ENCODE data around the gene RASAL1.
"Not testable (repeated sequence)": the region's sequence is repeated elsewhere in the genome, so short reads cannot be mapped to it uniquely, and the experiment has no call there.

The RASAL1 gene

GRCh38 chr12:113137861-113138783 is 2.6 kb upstream of the RASAL1 start:
- DNase-seq: no peak

- DNase-seq: no peak
Observed at GRCh38 chr12:113136990-113137511, 1.5 kb upstream of the RASAL1 start.

DNA sequence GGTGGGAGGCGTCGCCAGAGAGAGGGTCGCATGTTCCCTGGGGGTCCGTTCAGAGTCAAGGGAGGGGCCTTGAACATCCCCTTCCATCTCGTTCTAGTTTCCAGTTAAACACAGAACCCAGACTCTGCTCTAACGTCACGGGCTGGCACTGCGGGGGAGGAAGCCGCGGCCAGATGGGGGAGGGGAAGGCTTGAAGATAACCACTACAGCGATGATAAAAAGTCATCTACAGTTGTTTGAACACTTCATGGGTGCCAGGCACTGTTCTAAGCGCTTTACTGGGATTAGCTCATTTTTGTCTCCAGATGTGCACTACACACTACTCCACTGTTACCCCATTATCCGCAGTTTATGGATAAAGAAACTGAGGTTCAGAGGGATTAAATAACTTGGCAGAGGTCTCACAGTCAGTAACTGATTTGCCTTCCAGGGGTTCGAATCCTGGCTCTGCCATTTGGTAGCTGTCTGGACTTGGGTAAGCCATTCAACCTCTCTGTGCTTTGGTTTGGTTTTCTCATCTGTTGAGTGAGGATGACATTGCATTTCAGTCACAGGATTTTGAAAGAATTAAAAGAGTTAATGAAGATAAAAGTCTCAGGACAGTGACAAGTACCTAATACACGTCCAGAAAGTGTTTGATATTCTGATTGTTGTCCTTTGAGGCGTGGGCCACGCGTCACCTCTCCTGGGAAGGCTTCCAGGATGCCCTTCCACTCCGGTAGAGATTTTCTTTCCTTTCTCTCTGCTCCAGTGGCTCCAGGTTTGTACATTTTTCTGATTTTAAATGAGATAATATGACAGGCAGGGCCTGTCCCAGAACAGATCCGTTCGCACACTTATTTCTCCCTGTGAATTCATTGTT is 798 bp upstream of the RASAL1 start:
- DNase-seq: no peak

DNA sequence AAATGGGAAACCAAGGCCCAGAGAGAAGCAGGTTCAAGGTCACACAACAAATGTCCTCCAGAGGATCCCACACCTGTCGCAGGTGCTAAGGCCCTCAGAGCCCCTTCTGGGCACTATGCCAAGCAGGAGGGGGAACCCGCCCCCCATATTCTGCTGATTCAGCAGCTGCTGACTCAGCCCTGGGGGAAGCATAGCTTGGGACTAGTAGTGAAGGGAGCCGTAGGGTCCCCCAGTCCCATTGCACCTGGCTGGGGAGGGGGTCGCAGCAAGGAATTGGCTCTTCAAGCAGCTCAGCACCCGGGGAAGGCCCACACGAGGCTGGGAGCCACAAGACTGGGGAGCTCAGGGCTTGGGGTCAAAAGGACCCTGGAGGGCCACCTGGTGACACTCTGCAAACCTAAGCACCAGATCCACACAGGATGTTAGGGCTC is 1.0 kb downstream of the RASAL1 start:
- DNase-seq: no peak

- DNase-seq: no peak
Observed at GRCh38 chr12:113134071-113134470, 1.5 kb downstream of the RASAL1 start.

DNA sequence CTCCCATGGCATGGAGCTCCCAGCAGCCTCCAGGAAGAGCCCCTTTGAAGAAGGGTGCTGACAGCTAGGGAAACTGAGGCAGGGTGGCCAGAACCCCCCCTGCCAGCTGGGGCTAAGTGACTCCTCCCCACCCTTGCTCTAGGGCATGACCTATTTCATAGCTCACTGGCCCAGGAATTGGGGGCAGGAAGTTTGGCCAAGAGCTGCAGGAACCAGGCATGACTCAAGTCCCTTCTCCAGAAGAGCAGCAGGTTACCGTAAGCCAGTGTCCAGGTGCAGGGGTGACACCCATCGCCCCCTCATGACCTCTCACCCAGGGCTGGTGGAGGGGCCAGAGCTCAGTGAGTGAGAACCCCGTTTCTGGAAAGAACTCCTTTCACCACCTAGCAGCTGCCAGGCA is 1.9 kb downstream of the RASAL1 start:
- DNase-seq: no peak

GRCh38 chr12:113133036-113133435 is 2.5 kb downstream of the RASAL1 start:
- no peak for DNase-seq

- no peak for DNase-seq
Observed at GRCh38 chr12:113131556-113131955, 4.0 kb downstream of the RASAL1 start.

- DNase-seq: no peak
Observed at GRCh38 chr12:113130457-113131135, 5.0 kb downstream of the RASAL1 start.

GRCh38 chr12:113129664-113130456 is 5.7 kb downstream of the RASAL1 start:
- DNase-seq: no peak

- DNase-seq: no peak
Observed at GRCh38 chr12:113128802-113129663, 6.5 kb downstream of the RASAL1 start.

- DNase-seq: no peak
Observed at GRCh38 chr12:113127791-113128199, 7.8 kb downstream of the RASAL1 start.

DNA sequence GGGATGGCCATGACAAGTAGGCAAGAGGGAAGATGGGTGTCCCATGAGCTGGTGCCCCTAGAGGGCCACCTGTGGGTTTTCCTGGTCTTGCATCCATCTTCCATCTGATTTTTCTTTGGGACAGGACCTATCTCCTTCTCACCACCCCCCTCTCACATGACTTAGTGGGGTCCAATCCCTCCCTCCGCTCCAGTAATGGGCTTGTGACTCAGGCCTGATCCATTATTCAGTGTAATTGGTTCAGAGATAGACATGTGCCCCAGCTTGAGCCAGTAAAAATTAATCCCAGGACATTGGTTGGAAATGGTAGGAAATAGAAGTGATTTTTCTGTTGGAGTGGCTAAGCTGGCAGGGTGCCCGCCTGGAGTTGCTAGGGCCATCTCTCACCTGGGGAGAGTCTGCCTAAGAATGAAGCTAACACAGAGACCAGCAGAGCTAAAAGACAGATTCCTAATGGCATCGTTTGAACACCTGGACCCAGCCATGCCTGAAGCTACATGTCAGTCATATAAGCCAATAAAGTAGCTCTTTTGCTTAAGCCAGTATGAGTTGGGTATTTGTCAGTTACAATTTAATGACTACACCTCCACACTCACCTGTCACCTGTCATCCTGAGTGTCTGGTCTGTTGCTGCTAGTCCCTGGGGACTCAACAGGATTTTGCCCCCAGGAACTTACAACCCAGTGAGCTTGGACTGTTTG is 14.7 kb downstream of the RASAL1 start:
- peak; percentile 15 for DNase-seq

GRCh38 chr12:113119980-113120669 is 15.4 kb downstream of the RASAL1 start:
- DNase-seq: no peak

DNA sequence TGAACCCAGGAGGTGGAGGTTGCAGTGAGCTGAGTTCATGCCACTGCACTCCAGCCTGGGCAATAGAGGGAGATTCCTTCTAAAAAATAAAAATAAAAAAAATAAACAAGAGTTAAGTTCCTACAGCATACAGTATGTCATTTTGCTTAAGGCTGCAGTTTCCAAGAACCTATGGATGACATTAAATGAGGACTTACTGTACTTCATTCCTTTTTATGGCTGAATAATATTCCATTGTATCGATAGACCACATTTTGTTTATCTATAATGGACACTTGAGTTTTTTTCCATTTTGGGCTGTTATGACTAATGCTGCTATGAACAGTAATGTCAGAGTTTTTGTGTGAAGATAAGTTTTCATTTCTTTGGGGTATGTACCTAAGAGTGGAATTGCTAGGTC is 17.4 kb downstream of the RASAL1 start:
- no peak for DNase-seq

DNA sequence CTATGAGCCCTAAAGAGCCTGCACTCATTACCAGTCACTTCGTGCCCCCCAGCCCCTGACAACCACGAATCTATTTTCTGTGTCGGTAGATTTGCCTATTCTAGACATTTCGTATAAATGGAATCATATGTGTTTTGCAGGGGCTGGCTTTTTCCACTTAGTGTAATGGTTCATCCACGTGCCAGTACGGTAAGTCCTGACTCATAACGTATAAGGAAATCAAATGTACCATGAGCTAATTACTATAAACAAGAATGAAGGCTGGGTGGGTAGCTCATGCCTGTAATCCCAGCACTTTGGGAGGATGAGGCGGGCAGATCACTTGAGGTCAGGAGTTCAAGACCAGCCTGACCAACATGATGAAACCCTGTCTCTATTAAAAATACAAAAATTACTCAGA is 17.9 kb downstream of the RASAL1 start:
- DNase-seq: not testable (repeated sequence)

DNA sequence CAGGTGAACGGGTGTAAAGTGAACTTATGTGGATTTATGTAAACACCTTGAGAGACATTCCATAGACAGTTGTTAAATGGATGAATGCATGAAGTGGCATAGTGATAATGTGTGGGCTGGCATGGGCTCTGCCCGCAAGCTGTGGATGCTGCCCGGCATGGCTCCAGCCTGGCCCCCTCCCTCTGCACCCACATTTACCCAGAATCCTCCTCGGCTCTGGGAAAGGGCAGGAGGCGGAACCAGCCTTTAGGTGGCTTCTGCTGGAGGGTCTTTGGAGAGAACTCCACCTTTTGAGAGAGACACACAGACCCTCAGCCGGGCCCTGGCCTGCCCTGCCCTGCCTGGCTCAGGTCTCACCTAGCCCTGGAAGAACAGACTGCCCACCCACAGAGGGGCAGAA is 18.7 kb downstream of the RASAL1 start:
- no peak for DNase-seq

DNA sequence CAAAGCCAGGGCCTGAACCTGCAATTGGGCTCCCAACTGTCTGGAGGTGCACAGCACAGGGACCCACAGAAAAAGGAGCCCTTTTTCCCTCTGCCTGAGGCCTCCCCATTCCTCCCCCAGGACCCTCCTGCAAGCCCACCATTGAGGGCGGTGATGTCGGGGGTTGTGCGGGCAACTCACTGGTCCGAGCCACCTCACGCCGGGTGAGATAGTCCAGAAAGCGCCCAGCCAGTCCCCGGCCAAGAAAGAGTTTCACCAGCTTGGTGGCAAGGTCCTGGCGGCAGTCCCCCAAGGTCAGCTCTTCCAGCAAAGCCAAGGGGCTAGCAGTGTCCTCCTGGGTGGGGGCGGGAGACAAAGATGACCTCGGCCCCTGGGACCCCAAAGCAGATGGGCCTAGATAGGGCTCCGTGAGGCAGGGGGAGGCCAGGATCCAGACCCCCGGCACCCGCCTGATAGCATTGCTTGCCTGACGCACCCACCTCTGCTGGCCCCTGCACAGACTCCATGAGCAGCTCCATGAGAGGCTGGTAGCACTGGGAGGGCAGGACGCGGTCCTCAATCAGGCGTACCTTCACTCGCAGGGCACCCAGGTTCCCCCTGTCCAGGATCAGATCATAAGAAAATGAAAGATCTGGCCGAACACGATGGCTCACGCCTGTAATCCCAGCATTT is 20.0 kb downstream of the RASAL1 start:
- DNase-seq: no peak

Measured in NCI-H1092 treated with DMSO at 0.1 percent for 48 hours (cell line).